HG03097 (cell line): ENCODE results near the gene PHC2.

Source experiments
- ATAC-seq: cut with Tn5 transposase; IDR thresholded peaks from one replicate; pipeline ENCODE4 v1.9.1; 2021; ENCODE audit not compliant: unreplicated experiment, low FRiP score

The PHC2 gene, protein sequence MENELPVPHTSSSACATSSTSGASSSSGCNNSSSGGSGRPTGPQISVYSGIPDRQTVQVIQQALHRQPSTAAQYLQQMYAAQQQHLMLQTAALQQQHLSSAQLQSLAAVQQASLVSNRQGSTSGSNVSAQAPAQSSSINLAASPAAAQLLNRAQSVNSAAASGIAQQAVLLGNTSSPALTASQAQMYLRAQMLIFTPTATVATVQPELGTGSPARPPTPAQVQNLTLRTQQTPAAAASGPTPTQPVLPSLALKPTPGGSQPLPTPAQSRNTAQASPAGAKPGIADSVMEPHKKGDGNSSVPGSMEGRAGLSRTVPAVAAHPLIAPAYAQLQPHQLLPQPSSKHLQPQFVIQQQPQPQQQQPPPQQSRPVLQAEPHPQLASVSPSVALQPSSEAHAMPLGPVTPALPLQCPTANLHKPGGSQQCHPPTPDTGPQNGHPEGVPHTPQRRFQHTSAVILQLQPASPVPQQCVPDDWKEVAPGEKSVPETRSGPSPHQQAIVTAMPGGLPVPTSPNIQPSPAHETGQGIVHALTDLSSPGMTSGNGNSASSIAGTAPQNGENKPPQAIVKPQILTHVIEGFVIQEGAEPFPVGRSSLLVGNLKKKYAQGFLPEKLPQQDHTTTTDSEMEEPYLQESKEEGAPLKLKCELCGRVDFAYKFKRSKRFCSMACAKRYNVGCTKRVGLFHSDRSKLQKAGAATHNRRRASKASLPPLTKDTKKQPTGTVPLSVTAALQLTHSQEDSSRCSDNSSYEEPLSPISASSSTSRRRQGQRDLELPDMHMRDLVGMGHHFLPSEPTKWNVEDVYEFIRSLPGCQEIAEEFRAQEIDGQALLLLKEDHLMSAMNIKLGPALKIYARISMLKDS

DNA sequence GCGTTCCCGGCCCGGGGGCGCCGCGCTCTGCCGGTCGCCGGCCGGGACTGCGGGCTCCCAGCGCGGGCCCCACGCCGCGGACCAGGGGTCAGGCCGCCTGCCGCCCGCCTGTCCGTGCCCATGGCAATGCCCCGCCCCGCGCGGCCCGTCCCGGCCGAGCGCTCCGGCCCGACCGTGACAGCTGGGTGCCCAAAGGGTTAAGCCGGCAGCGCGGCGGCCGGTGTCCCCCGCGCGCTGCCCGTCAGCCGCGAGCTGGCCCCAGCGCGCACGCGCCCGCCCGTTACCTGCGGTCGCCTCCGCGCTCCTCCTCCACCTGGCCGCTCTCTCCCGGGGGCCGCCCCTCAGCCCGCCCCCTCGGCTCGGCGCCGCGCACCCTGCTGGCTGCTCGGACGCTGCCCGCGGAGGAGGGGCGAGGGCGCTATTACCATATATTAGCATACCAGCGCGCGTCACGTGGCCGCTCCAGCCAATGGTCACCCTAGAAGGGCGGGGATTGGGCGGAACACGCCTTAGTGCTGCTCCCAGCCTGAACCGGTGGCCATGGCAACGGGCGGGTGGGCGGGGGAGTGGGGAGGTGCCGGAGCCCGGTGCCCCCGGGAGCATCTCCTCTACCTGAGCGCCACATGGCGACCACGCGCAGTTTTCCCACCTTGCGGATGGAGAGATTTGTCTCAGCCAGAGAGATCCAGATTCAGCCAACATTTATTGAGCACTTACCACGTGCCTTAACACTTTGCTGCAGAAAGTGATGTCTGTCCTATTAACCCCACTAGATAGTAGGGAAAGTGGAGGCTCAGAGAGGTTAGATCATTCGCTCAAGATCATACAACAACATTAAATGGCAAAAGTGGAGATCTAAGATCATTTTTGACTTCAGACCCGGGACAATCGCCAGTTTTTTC is at the start of gene PHC2:
PHC2 (minus strand) TSS at position 404 of the 902 bp plus-strand sequence. CDS start 55,556 bp downstream, outside the sequence.
- peak; percentile 78 for ATAC-seq

DNA sequence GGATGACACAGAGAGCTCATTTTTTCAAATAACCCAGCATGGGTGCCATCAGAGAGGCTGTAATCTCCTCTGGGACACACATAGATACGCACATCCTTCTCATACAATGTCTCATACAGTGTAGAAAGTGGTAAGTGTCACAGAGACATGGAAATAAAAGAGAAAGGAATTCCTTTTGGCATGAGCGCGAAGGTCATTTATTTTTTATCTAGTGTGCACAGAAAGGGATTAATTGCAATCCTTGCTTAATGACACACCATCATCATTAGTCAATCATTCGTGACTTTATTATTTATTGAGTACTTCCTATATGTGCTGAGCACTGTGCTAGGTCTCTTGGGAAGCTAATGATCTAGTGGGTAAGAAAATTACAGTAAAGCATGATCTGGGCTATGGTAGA is 46.6 kb upstream of the PHC2 start:
- ATAC-seq = no peak

DNA sequence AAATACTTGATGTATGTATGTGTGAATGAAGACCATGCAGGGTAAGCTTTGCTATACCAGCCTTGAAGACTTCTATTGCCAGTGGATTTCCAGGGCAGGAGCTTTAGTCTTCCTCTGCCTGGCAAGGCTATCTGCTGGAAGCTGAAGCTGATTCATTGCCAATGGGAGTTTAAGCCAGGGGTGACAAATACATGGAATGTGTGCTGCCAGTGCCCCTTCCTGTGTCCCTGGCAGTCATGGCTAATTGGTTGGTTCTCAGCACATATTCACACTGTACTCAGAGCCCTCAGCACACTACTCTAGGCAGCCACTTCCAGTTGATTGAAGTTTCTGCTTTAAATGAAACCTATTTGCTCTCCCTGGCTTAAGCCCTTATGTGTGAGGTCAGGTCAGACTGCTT is 43.0 kb upstream of the PHC2 start:
- no peak for ATAC-seq

DNA sequence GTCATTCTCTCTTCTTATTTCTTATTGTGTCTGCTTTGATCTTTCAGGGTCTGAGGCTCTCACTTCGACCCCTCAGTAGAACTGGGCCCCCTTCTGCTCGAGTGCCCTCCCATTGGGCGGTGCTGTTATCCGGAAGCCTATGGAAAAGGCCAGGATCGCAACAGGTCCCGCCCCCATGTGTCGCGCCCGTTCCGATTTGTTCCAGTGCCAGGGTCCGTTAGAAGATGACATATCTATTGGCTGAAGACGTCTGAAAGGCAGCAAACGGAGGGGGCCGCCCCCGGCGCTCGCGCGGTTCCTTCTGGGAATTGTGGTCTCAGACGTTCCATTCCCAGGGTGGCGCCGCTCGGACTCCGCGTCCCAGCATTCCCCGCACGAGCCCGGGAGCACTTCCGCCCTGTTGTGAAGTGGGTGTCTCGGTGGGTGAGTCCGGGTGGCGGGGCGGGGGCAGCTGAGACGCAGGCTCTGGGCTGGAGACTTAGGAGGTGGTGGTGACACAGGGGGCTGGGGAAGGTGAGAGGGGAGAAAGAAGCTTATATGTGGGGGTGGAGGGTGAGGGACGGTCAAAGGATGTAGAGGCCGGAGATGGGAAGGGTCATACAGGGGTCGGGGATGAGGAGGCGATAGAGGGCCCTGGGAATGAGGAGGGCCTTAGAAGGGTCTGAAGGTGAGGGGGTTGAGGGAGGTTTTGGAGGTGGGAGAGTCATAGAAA is 41.5 kb upstream of the PHC2 start, which contains the start of gene ZSCAN20:
ZSCAN20 (plus strand) TSS at position 377 of the 712 bp plus-strand sequence. CDS start 6,644 bp downstream, outside the sequence.
- ATAC-seq = peak; percentile 81

DNA sequence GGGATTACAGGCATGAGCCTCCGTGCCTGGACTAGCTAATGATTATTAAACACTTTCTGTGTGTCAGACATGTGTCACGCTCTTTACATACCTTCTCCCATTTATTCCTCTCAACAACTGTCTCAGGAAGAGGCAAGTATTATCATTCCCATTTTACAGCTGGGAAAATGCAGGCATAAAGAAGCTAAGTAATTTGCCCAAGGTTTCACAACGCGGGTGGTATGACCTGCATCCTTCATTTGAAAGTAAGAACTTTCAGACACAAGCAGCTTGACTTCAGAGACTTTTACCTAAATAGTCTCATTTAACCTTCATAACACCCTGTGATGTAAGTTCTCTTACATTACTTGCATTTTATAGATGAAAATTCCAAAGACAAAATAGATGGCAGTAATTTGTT is 40.5 kb upstream of the PHC2 start:
- ATAC-seq = no peak

DNA sequence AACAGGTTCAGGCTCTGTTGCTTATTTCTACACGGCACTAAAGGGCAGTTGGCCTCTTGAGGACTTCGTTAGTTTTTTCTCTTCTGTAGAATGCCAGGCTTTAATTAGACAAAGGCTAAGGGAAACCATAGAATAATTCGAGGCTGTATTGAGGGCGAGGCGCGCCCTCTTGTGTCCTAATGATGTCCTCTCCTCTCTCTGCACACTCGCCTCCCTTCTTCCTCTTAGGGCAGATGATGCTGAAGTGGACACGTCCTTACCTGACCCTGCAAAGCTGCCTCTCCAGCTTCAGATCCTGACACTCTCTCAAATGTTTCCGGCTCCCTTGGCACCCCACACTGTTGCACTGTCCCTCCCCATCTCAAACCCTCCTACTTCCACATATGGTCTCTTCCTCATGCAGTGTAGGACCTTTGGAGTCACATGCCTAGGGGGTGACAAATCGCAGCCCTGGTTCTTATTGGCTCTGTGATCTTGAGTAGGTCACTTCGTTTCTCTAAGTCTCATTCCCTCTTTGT is 39.7 kb upstream of the PHC2 start:
- no peak for ATAC-seq

DNA sequence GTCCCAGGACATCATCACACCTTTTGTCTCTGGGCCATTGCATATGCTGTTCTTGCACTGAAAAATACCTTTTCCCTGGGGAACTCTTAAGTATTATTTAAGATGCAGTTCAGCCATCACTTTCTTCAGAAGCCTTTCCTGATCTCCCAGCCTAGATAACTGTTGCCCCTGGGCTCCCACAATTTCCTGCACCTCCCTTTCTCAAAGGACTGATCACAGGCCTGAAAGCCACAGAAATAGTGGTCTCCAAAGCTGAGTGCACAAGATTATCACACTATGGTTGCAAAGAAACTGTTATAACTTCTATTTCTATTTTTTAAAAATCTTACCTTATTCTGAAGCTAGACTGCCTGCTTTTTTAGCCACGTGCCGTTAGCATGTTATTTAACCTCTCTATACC is 38.8 kb upstream of the PHC2 start:
- ATAC-seq = no peak

DNA sequence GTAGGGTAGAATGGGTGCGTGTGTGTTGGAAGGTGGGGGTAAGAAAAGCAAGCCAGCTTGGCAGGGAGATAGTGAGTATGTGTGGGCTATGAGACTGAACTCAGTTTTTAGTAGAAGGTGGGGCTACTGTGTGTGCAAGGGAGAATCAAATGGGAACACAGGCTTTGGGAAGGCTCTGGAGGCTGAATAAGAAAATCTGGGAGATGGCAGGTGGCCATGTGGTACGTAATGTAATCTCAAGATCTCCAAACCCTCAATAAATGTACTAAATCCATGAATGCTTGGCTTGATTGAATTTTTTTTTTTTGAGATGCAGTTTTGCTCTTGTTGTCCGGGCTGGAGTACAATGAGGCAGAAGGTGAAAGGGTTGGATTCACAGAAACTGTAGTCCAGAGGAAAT is 38.1 kb upstream of the PHC2 start:
- ATAC-seq = no peak

DNA sequence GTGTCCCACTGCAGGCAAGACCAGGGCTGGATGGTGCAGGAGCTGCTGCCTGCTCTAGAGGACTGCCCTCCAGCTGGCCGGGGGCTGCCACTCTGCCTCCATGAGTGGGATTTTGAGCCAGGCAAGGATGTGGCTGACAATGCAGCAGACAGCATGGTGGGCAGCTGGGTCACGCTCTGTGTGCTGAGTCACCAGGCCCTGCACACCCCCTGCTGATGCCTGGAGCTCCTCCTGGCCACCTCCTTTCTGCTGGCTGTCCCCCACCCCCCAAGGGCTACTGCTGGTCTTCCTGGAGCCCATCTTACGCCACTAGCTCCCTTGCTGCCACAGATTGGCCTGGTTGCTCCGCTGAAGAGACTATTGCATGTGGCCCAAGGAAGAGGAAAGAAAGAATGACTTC is 37.6 kb upstream of the PHC2 start:
- ATAC-seq = no peak

DNA sequence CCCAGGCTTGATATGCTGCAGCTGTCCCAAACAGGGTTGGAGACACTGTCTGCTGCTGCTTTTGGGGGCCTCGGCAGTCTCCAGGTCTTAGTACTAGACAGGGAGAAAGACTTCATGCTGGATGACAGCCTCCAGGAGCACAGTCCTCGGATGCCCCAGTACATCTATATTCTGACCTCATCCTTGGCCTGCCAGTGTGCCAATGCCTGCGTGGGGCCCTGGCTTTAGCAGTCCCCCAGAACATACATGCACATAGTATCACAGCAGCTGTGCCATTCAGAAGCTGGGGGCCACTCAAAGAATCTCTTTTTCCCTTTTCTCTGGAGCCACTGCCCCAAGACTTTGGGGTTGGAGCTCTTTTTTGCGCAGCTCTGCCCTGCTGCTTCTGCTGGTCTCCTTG is 37.1 kb upstream of the PHC2 start:
- no peak for ATAC-seq

DNA sequence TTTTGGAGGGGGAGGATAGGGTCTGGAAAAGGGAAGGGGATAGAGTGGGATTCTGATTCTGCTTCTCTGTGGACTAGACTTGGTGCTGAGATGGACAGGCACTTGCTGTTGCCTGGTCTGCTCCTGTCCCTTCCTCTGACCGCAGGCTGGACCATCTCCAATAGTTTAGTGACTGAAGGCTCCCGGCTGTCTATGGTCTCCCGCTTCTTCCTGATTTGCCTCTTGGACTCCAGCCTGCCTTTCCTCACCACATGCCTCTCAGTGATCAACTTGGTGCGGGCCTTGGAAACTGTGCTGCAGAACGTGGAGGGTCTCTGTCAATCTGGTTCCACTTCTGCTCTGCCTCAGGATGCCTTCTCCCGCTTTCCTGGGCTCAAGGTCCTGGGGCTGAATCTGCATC is 35.3 kb upstream of the PHC2 start:
- ATAC-seq = no peak

DNA sequence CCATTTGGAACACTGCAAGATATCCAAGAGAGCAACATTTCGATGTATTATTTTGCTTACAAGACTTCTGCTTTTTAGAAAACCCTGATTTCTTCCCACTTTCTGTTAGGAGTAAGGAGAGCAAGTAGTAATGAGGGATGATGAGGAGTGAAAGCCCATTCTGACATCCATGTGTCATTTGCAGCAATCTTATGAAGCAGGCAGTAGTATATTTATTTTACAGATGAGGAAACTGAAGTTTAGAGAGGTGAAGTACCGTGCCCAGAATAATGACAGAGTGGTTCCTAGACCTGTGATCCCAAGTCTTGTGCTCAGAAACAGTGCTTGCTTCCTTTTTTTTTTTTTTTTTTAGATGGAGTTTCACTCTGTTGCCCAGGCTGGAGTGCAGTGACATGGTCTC is 34.4 kb upstream of the PHC2 start:
- no peak for ATAC-seq

DNA sequence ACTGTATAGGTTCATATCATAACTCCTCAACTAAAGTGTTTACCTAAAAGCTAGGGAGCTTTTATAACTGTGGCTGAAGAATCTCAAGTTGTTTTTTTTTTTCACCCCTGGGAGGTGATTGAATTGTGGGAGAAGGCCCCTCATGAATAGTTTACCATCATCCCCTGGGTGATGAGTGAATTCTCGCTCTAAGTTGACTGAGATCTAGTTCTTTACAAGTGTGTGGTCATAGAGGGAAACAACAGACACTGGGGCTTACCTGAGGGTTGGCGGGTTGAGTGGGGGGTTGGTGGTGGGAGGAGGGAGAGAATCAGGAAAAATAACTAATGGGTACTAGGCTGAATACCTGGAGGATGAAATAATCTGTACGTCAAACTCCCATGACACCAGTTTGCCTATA is 33.7 kb upstream of the PHC2 start:
- no peak for ATAC-seq

DNA sequence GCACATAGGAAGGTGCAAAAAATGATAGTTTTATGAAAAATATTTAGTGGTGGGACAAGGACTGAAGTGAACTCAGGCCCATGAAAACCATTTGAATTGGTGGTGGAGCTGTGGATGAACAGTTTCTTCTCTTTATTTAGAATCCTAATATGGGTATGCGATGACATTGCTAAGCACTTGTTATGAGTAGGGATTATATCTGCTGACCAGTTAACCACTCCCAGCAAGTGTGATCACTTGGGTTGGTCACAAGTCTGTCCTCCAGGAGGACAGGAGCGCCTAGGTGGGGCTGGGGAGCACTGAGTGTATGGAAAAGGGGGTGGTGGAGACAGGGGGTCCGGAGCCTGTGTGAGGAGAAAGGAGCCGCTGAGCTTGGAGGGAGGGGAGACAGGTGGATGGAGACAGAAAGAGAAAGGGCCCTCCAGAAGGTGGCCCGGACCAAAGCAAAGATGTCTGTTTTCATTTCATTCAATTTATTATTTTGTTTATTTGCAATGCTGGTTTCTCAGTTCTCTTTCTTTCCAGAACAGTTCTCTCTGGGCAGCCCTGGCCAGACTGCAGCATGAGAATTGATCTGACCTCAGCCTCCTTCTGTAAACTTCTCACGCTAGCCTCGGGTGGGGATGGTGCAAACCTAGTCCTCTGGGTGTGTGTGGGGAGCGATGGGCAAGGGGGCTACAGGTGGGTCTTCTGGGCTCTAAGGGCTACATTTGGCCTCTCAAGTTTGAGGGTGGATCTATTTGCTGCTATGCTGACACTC is 31.7 kb upstream of the PHC2 start:
- no peak for ATAC-seq

DNA sequence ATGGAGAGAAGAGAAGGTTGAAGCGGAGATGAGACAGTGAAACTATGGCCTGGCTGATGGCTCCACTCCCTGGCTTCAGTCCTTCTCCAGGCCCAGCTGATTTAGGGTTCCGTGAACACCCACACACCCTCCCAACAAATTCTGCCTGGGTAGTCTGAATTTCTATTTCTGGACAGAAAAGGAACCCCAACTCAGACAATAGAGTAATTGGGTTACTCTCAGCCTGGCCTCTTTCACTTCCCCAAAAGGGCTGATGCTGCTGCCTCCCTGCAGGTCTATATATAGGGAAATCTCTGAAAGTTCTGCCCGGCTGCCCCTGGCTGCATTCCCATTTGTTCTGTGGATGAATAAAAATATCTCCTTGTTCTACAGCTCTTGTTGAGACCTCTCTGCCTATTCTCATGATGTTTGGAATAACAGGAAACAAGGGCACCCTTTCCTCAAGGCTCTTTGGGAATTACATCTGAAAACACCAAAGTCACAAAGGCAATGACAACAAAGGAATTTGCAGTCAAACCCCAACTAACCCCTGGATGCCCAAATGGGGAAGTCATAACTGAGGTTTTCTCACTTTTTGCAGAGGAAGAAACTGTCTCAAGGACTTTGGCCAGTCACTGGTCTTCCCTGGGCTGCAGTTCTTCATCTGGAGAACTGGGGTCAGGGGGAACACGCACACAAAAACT is 30.2 kb upstream of the PHC2 start:
- no peak for ATAC-seq

DNA sequence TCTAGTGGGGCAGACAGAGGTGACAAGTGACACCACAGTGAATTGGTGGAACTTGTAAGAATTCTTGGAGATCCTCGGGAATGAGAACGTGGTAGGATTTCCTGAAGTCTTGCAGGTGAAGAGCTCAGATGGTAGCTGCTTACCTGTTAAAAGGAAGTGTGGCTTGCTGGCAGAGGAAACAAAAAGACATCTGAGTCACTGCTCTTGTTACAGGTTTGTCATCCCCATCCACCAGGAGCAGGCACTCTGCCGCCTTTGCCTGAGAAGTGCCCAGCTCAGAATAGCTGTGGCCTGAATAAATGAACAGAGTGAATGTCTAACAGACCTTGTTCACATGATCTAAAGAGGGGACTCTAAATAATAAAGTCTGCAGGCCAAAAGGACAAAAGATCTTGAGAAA is 29.2 kb upstream of the PHC2 start:
- no peak for ATAC-seq

DNA sequence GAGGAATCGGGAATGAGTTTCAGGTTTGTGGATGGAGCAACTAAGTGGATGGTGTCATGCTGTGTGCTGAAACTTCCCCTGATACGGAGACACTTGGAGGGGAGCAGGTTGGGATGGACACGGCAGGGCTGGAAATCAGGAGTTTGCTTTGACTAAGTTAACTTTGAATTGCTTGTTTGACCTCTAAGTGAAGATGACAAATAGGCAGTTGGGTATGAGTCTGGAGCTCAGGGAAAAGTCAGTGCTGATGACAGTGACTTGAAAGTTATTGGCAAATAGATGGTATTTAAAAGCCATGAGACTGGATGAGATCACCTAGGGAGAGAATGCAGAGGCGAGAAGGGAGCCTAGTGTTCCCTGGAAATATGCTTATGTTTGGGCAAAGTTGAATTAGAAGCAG is 28.8 kb upstream of the PHC2 start:
- no peak for ATAC-seq

DNA sequence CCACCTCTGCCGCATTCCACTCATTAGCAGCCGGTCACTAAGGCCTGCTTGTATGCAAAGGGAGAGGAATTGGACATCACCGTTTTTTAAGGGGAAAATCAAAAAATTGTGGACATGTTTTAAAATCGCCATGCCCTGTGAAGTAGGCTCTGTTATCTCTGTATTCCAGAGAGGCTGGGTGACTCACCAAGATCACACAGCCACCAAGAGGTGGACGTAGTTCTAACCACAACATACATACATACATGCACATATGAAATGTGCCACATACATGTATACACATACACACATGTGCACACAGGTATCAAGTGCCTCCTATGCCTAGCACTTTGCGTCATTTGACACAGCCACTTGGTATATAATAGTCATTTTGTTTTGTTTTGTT is 25.6 kb upstream of the PHC2 start:
- no peak for ATAC-seq
